ENCODE results near the gene BMP6. TPM values are rescaled to one million over a fixed set of nuclear protein-coding genes. Genes with fewer than 3 reads are reported as not detected.

Gene BMP6
- polyA plus RNA-seq, 1 donor, result 6.8 TPM

GRCh38 chr6:7828124-7828523 lies 102.2 kb downstream of the BMP6 start:
- DNase-seq, result no peak

GRCh38 chr6:7832904-7833750 lies 107.2 kb downstream of the BMP6 start:
- no peak for DNase-seq

GRCh38 chr6:7833751-7834070 lies 107.8 kb downstream of the BMP6 start:
- no peak for DNase-seq

GRCh38 chr6:7836371-7837026 lies 110.6 kb downstream of the BMP6 start:
- no peak for DNase-seq

- DNase-seq, result no peak
Observed at GRCh38 chr6:7841781-7842468, 116.0 kb downstream of the BMP6 start.

GRCh38 chr6:7846966-7847818 lies 121.3 kb downstream of the BMP6 start:
- DNase-seq, result no peak

- DNase-seq, result no peak
Observed at GRCh38 chr6:7848229-7848628, 122.3 kb downstream of the BMP6 start.

- DNase-seq, result no peak
Observed at GRCh38 chr6:7851780-7852179, 125.9 kb downstream of the BMP6 start.

GRCh38 chr6:7859591-7859990 lies 133.7 kb downstream of the BMP6 start:
- DNase-seq, result no peak

- no peak for DNase-seq
Observed at GRCh38 chr6:7865781-7866180, 139.9 kb downstream of the BMP6 start.

- peak; percentile 31 for DNase-seq
Observed at GRCh38 chr6:7866526-7866925, 140.6 kb downstream of the BMP6 start.

- no peak for DNase-seq
Observed at GRCh38 chr6:7868926-7869325, 143.0 kb downstream of the BMP6 start.

- DNase-seq, result no peak
Observed at GRCh38 chr6:7878401-7878964, 152.6 kb downstream of the BMP6 start.

GRCh38 chr6:7879043-7879442 lies 153.1 kb downstream of the BMP6 start:
- no peak for DNase-seq

- no peak for DNase-seq
Observed at GRCh38 chr6:7879579-7879978, 153.7 kb downstream of the BMP6 start.

GRCh38 chr6:7879980-7880717 lies 154.2 kb downstream of the BMP6 start:
- no peak for DNase-seq

- no peak for DNase-seq
Observed at GRCh38 chr6:7880718-7881107, 154.8 kb downstream of the BMP6 start.

GRCh38 chr6:7881765-7882500 lies 156.0 kb downstream of the BMP6 start:
- no peak for DNase-seq

GRCh38 chr6:7882505-7883257 lies 156.8 kb downstream of the BMP6 start:
- no peak for DNase-seq

GRCh38 chr6:7883381-7883780 lies 157.5 kb downstream of the BMP6 start:
- no peak for DNase-seq
